Measurements from ENCODE around the gene ODAD4.

- TF ChIP-seq GATA2 (IDR thresholded peaks at IDR 0.05; ENCODE audit: low read depth, low read length) (no peak), GATA3 (IDR thresholded peaks at IDR 0.05; ENCODE audit: low read depth, low read length) (no peak)
These were observed 21.3 kb upstream of the ODAD4 start for GRCh38 chr17:41909088-41909487.

Measured in SH-SY5Y (cell line).